ENCODE measurements around the gene CES2. TPM values are rescaled to one million over a fixed set of nuclear protein-coding genes. Genes with fewer than 3 reads are reported as not detected.

The CES2 gene
- total and polyA plus RNA-seq, 9 of the 15 experiments (the other 6 are each of a cell fraction or from before 2014, with no cell fraction given): 2.2 to 37.9 (median 24.4) TPM

DNA sequence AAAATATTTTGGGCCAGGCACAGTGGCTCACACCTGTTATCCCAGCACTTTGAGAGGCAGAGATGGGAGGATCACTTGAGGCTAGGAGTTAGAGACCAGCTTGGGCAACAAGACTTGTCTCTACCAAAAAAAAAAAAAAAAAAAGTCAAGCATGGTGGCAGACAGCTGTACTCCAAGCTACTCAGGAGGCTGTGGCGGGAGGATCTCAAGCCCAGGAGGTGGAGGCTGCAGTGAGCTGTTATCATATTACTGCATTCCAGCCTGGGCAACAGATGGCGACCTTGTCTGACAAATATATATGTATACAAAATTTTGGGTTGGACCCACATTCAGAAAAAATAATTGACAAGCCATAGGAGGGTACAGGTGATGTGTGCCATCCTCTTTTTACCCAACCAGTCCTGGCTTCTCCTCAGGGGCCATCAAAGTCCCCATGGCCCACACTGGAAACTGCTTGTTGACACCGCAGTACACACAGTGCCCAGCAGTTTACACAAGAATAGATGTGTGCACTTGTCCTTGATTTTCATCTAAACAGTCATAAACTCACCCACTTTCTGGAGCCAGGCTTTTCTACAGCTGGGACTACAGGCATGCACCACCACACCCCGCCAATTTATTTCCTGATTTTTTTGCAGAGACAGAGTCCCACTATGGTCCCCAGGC lies 1.7 kb downstream of the CES2 start (continued):
- TF ChIP-seq NCOR1 (IDR thresholded peaks at IDR 0.05) (no peak), TCF7 (IDR thresholded peaks at IDR 0.05; ENCODE audit: borderline replicate concordance) (no peak), NR2F6 (CRISPR knock-in tag; IDR thresholded peaks at IDR 0.05) (no peak)

DNA sequence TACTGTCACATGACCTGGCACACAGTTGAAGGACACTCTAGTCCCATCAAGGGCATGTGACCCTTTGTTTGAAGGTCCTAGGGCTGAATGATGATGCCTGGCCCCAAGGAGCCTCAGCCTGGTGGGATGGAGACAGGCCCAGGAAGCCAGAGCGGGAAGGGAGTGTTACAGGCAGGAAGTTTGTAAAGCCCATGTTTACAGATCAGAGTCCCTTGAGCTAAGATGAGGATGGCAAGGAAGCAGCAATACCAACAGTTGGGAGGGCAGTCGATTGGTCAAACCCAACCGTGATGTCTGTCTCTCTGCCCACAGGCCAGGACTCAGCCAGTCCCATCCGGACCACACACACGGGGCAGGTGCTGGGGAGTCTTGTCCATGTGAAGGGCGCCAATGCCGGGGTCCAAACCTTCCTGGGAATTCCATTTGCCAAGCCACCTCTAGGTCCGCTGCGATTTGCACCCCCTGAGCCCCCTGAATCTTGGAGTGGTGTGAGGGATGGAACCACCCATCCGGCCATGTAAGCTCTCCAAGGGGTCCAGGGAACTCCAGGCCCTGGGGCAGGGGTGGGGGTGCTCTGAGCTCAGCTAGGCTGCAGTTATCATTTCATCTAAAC lies 2.5 kb downstream of the CES2 start:
- WGBS (ENCODE audit: insufficient coverage, low coverage, missing lambda C conversion rate): 95% methylated on average over 8 of the region's 10 CpGs
- intact Hi-C loops (cut with micrococcal nuclease): no loop called here
- DNase-seq (ENCODE audit: extremely low read depth in 1 of 4, low spot score in 3 of 4): no peak

More for the DNA sequence above, 2.5 kb downstream of the CES2 start:
- TF ChIP-seq, protein P1, sequence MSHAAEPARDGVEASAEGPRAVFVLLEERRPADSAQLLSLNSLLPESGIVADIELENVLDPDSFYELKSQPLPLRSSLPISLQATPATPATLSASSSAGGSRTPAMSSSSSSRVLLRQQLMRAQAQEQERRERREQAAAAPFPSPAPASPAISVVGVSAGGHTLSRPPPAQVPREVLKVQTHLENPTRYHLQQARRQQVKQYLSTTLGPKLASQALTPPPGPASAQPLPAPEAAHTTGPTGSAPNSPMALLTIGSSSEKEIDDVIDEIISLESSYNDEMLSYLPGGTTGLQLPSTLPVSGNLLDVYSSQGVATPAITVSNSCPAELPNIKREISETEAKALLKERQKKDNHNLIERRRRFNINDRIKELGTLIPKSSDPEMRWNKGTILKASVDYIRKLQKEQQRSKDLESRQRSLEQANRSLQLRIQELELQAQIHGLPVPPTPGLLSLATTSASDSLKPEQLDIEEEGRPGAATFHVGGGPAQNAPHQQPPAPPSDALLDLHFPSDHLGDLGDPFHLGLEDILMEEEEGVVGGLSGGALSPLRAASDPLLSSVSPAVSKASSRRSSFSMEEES (CRISPR knock-in tag; IDR thresholded peaks at IDR 0.05): peak; percentile 38; the same call in 1 of the 2 replicates
- TF ChIP-seq ARID2 (IDR thresholded peaks at IDR 0.05): no peak
- TF ChIP-seq, protein P2, sequence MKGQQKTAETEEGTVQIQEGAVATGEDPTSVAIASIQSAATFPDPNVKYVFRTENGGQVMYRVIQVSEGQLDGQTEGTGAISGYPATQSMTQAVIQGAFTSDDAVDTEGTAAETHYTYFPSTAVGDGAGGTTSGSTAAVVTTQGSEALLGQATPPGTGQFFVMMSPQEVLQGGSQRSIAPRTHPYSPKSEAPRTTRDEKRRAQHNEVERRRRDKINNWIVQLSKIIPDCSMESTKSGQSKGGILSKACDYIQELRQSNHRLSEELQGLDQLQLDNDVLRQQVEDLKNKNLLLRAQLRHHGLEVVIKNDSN (CRISPR knock-in tag; IDR thresholded peaks at IDR 0.05): no peak
- TF ChIP-seq SRSF9 (IDR thresholded peaks at IDR 0.05; ENCODE audit: borderline replicate concordance, low read depth, low read length): no peak
- no peak overlapping the region for H3K27ac ChIP-seq (ENCODE audit: extremely low read depth, low read depth, low read length)
- BruUV-seq (replicated peaks): no TSS peak
- H3K27me3 ChIP-seq (ENCODE audit: control insufficient read depth in 2 of 2, insufficient read depth in 2 of 2, low read length in 2 of 2): no peaks in the 10 kb centered on the region
- H3K79me2 ChIP-seq (ENCODE audit: control insufficient read depth, insufficient read depth, low read length): peaks cover 46% of the 10 kb centered on the region
- H3K9me1 ChIP-seq (ENCODE audit: control insufficient read depth, insufficient read depth, low read length): peaks cover 4% of the 10 kb centered on the region
- peaks cover 13 to 37% of the 10 kb centered on the region in 2 experiments for H3K4me1 ChIP-seq (replicated peaks in 1 of 2; ENCODE audit: control insufficient read depth in 2 of 2, insufficient read depth in 2 of 2, low read length in 2 of 2)
- H3K4me3 ChIP-seq: no peak overlapping the region
- no peak overlapping the region for H2AFZ ChIP-seq (ENCODE audit: low read depth, low read length)
- POLR2A ChIA-PET: interaction anchor here (1.3 kb wide), 1 partner anchor 10 kb away, joined by 4 read pairs; no protein-coding TSS in a partner anchor
- peaks cover 68% of the 10 kb centered on the region; the same call in 2 of the 3 replicates for H3K36me3 ChIP-seq (ENCODE audit: control insufficient read depth, insufficient read depth, low read length)
- H3K9me3 ChIP-seq (replicated peaks; ENCODE audit: control insufficient read depth, insufficient read depth, low read depth, low read length): no peaks in the 10 kb centered on the region
- CTCF ChIA-PET (ENCODE audit: low intra/inter-chr PET ratio): no interaction called here
- FAIRE-seq (no peak), ATAC-seq (no peak)
- no peak overlapping the region for H3K4me2 ChIP-seq (ENCODE audit: insufficient read depth, low read length)
- H3K9ac ChIP-seq (ENCODE audit: insufficient read depth in 1 of 2, low read depth in 2 of 2, low read length in 2 of 2): 0 out of 4 replicates have a peak overlapping the region, but pooled peaks of 1 of the 2 experiments have one; percentile 48
- in situ Hi-C loops (cut with MboI): no loop called here
- H4K20me1 ChIP-seq (replicated peaks; ENCODE audit: control insufficient read depth, insufficient read depth, low read length): peaks cover 10% of the 10 kb centered on the region; the same call in 1 of the 2 replicates
